HepG2 (cell line): ENCODE measurements around the gene SYNGAP1. TPM values are rescaled to one million over a fixed set of nuclear protein-coding genes. Genes with fewer than 3 reads are reported as not detected.

ENCODE experiments used
- ASH2L ChIP-seq: fragments of 300-600, 200-600 bp; sonication (generic); IDR thresholded peaks from 2 replicates; pipeline ENCODE4 v1.7.0; 2017; ENCODE audit warnings: low read depth, mild to moderate bottlenecking, moderate library complexity, mixed read lengths, low read length; ENCODE audit not compliant: insufficient read length
- ETV5 ChIP-seq: IDR thresholded peaks from 2 replicates; pipeline ENCODE4 v1.6.1; 2018; ENCODE audit warnings: missing biosample characterization, missing genetic modification reagents, inconsistent platforms, borderline replicate concordance
- SP1 ChIP-seq, 2 experiments: fragments of 450-650 bp in 1 of 2; sonication (generic) in 1 of 2; formaldehyde crosslinking in 1 of 2; IDR thresholded peaks; 2 replicates each; pipeline versions ENCODE4 v1.4.0 to v1.6.1; 2016 to 2020; ENCODE audit warnings: missing genetic modification reagents in 1 of 2
- USF2 ChIP-seq, 2 experiments: sonication (generic) in 1 of 2; formaldehyde crosslinking in 1 of 2; IDR thresholded peaks; 2 replicates each; pipeline versions ENCODE4 v1.5.1 to v1.6.1; 2011 to 2020; ENCODE audit warnings: borderline replicate concordance in 1 of 2, low read depth in 1 of 2, low read length in 1 of 2, mild to moderate bottlenecking in 1 of 2, missing genetic modification reagents in 1 of 2, moderate library complexity in 1 of 2
- ZHX2 ChIP-seq, 2 experiments: sonication (generic) in 1 of 2; formaldehyde crosslinking in 1 of 2; IDR thresholded peaks; 2 replicates each; pipeline versions ENCODE4 v1.6.1 to v1.9.0; 2014 to 2022; ENCODE audit warnings: antibody characterized with exemption in 1 of 2, borderline replicate concordance in 1 of 2, inconsistent platforms in 1 of 2, low read depth in 1 of 2, missing genetic modification reagents in 1 of 2
- ZNF207 ChIP-seq: fragments of 450-650 bp; IDR thresholded peaks from 2 replicates; pipeline ENCODE4 v1.6.1; 2016; ENCODE audit warnings: antibody characterized with exemption, borderline replicate concordance
- ZNF567 ChIP-seq: sonication (generic); formaldehyde crosslinking; IDR thresholded peaks from 2 replicates; pipeline ENCODE4 v1.8.1; 2023; ENCODE audit warnings: mild to moderate bottlenecking, missing genetic modification reagents, borderline replicate concordance
- polyA plus RNA-seq, 8 experiments: library from polyadenylated mRNA; depleted of rRNA in 3 of 8; stranded (reverse) in 7 of 8; unstranded in 1 of 8; fragments of >200 nt; fragmentation: Illumina TruSeq in 4 of 8; extraction: Trizol in 4 of 8; gene quantifications; 2 replicates each; pipeline versions ENCODE4 v1.2.1 to v1.2.3, GENCODE V29; 2011 to 2016; ENCODE audit warnings: low read depth in 4 of 8, missing spikeins in 1 of 8, mixed read lengths in 1 of 8; ENCODE audit not compliant: insufficient read depth in 1 of 8
- total RNA-seq, 5 experiments: library from RNA; depleted of rRNA; stranded (reverse); fragments of >200 nt; fragmentation: Illumina TruSeq; extraction: Trizol; gene quantifications; 2 replicates each; pipeline ENCODE4 v1.2.3, GENCODE V29; 2016; ENCODE audit warnings: low read depth in 1 of 5
- TF ChIP-seq, protein P1 (sequence below): IDR thresholded peaks from 2 replicates; pipeline ENCODE4 v1.6.1; 2016; ENCODE audit warnings: control low read depth
- TF ChIP-seq, protein P2 (sequence below): sonication (generic); formaldehyde crosslinking; IDR thresholded peaks from 2 replicates; pipeline ENCODE4 v1.4.0; 2020; ENCODE audit warnings: missing genetic modification reagents

The SYNGAP1 gene
- total and polyA plus RNA-seq, 2 of the 13 experiments (the other 11 are each of a cell fraction or from before 2014, with no cell fraction given): 0.75 to 1.1 TPM

- TF ChIP-seq ZHX2 (IDR thresholded peaks at IDR 0.05; ENCODE audit: low read depth): peak; percentile 50; the same call in 1 of the 2 replicates
- no peak for TF ChIP-seq ZHX2 (CRISPR knock-in tag; IDR thresholded peaks at IDR 0.05; ENCODE audit: borderline replicate concordance)
- TF ChIP-seq ETV5: peak; percentile 68
- no peak for TF ChIP-seq USF2 (IDR thresholded peaks at IDR 0.05; ENCODE audit: low read depth, low read length)
- TF ChIP-seq USF2 (CRISPR knock-in tag; IDR thresholded peaks at IDR 0.05; ENCODE audit: borderline replicate concordance): no peak; the same call in 1 of the 2 replicates
- peak; percentile 85; the same call in 1 of the 2 replicates for TF ChIP-seq ZNF567 (CRISPR knock-in tag)
- no peak for TF ChIP-seq ZNF207
- TF ChIP-seq SP1 (IDR thresholded peaks at IDR 0.05): no peak
- peak; percentile 78 for TF ChIP-seq SP1 (CRISPR knock-in tag; IDR thresholded peaks at IDR 0.05)
- TF ChIP-seq, protein P1, sequence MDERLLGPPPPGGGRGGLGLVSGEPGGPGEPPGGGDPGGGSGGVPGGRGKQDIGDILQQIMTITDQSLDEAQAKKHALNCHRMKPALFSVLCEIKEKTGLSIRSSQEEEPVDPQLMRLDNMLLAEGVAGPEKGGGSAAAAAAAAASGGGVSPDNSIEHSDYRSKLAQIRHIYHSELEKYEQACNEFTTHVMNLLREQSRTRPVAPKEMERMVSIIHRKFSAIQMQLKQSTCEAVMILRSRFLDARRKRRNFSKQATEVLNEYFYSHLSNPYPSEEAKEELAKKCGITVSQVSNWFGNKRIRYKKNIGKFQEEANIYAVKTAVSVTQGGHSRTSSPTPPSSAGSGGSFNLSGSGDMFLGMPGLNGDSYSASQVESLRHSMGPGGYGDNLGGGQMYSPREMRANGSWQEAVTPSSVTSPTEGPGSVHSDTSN (CRISPR knock-in tag): no peak
- TF ChIP-seq, protein P2, sequence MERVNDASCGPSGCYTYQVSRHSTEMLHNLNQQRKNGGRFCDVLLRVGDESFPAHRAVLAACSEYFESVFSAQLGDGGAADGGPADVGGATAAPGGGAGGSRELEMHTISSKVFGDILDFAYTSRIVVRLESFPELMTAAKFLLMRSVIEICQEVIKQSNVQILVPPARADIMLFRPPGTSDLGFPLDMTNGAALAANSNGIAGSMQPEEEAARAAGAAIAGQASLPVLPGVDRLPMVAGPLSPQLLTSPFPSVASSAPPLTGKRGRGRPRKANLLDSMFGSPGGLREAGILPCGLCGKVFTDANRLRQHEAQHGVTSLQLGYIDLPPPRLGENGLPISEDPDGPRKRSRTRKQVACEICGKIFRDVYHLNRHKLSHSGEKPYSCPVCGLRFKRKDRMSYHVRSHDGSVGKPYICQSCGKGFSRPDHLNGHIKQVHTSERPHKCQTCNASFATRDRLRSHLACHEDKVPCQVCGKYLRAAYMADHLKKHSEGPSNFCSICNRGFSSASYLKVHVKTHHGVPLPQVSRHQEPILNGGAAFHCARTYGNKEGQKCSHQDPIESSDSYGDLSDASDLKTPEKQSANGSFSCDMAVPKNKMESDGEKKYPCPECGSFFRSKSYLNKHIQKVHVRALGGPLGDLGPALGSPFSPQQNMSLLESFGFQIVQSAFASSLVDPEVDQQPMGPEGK (CRISPR knock-in tag): peak; percentile 80
- peak; percentile 57 for TF ChIP-seq ASH2L
Measured at GRCh38 chr6:33410050-33410710, 9.7 kb upstream of the SYNGAP1 start (continued).
